Right lobe of liver (tissue), 4 donors: ENCODE results near the gene IQSEC3.

Experiments used
- CTCF ChIP-seq, 4 donors: fragments of 200-600 bp in 3 of 4; fragments of 450-650 bp in 1 of 4; IDR thresholded peaks; one replicate each; pipeline versions ENCODE4 v1.5.1 to v1.8.0; 2016 to 2022; ENCODE audit warnings: antibody characterized with exemption in 4 of 4, mild to moderate bottlenecking in 2 of 4
- POLR2A ChIP-seq: fragments of 450-650 bp; IDR thresholded peaks from one replicate; pipeline ENCODE4 v1.6.1; 2017; ENCODE audit warnings: antibody characterized with exemption, mild to moderate bottlenecking
- donor health status: DM: no; HTN: no; CAD: no.
- donor health status: DM: no; HTN: no; CAD: no.
- donor health status: DM: no; HTN: yes; CAD: no.

GRCh38 chr12:148676-149416 is 82.3 kb downstream of the IQSEC3 start:
- TF ChIP-seq CTCF (IDR thresholded peaks at IDR 0.05): no peak
- TF ChIP-seq POLR2A: no peak
